ENCODE measurements around the gene CDH13.

CDH13 gene

DNA sequence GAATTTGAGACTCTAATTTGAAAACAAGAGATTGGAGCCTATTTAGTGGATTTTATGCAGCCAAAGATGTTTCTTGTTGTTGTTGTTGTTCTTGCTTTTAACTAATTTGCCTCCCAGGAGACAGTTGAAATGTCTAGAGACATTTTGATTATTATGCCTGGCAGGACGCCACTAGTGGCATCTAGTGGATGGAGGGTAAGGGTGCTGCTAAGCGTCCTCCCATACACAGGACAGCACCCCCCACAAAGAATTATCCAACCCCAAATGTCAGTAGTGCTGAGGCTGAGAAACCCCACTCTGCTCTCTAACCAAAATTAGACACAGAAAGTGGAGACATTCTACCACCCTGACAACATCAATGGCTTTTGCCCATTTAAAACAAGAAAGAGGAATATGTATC is 1165.6 kb downstream of the CDH13 start:
- DNase-seq, result no peak

DNA sequence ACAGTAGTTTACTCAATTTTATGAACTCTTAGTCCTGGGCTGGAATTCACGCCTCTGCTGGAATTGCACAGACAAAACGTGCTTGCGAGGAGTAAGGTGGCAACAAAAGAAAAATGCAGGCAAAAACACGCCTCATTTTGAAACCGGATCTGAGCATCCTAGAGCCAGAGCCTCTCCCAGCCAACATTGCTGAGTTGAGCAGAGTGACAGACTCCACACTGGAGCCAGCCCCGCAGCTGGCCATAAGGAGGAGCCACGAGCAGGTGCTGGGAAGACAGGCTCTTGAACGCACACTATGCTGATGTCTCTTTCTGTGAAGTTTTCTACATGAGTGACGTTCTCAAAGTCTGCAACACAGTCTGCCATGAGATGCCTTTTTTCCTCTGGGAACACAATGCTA is 1166.4 kb downstream of the CDH13 start:
- no peak for DNase-seq

- DNase-seq, result no peak
These were observed 1168.2 kb downstream of the CDH13 start for GRCh38 chr16:83794860-83795554.

- no peak for DNase-seq
These were observed 1170.2 kb downstream of the CDH13 start for GRCh38 chr16:83797013-83797412.

GRCh38 chr16:83799336-83799735 is 1172.6 kb downstream of the CDH13 start:
- DNase-seq, result no peak

- DNase-seq, result no peak
These were observed 1175.4 kb downstream of the CDH13 start for GRCh38 chr16:83802135-83802534.

- peak; percentile 25 to 37 for DNase-seq
These were observed 1175.9 kb downstream of the CDH13 start for GRCh38 chr16:83802554-83803205.

- DNase-seq, result no peak
These were observed 1177.0 kb downstream of the CDH13 start for GRCh38 chr16:83803811-83804210.

GRCh38 chr16:83804366-83804765 is 1177.6 kb downstream of the CDH13 start:
- no peak for DNase-seq

- peak; percentile 70 to 87 for DNase-seq
These were observed 1179.3 kb downstream of the CDH13 start for GRCh38 chr16:83806036-83806435.

DNA sequence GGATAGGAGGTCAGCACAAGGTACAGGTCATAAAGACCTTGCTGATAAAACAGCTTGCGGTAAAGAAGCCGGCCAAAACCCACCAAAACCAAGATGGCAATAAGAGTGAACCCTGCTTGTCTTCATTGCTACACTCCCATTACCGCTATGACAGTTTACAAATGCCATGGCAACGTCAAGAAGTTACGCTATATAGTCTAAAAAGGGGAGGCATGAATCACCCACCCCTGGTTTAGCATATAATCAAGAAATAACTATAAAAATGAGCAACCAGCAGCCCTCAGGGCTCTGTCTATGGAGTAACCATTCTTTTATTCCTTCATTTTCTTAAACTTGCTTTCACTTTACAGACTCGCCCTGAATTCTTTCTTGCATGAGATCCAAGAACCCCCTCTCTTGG is 1180.0 kb downstream of the CDH13 start:
- DNase-seq, result no peak

- DNase-seq, result no peak
These were observed 1180.5 kb downstream of the CDH13 start for GRCh38 chr16:83807327-83807709.

DNA sequence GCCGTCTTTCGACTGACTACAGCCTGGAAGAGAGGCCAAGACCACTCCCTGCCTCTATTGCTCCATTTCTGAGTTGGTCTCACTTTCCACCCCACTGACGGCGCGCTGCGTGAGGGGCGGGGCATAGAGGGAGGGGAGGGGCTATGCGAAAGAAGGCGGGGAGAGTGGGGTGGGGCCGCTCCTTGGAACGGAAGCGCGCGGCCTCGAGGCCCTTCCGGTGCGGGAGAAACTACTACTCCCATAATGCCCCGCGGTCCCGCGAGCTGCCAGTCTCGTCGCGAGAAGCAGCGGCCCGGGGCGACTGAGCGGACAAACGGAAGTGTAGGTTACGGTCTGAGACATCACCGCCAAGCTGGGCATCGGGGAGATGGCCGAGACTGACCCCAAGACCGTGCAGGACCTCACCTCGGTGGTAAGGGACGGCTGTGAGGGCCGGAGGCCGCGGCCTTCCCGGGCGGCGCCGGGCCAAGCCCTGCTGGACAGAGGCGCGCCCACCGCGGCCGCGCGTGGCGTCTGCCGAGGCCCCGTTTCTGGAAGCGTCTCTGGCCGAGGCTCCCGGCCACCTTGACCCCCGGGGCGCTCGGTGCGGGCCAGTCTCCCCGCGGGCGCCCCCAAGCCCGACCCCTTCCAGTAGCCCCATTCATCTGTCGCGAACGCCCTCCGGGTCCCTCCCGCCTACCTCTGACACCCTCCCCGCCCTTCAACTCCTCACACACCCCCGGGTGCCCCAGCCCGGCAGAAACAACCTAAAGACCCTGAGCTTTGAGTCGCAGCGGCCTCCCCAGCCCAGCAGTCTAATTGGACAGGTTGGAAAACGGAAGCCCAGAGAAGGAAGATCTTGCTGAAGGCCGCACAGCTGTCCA is 1181.2 kb downstream of the CDH13 start, which contains the start of gene HSBP1:
Gene HSBP1 (plus strand): TSS at position 269 of the 863 bp plus-strand sequence. CDS start 99 bp downstream, at position 368.
- peak; percentile 96 for DNase-seq

DNA sequence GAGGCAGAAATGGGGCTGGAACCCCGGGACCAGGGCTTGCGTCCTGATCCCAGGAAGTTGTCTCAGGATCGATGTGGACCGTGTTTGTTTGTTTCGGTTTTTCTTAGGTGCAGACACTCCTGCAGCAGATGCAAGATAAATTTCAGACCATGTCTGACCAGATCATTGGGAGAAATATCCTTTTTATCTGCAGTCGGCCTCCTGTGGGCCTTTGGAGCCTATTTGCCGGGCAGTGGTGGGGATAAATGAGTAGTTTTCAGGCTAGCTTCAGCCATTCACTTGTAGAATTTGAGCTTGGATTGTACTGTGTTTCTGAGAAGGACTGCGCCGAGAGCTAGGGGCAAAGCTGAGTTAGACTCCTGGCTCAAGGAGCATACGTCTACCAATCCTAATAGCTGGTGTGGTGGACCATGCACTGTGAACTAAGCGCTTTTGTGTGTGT is 1181.8 kb downstream of the CDH13 start:
- DNase-seq, result no peak

DNA sequence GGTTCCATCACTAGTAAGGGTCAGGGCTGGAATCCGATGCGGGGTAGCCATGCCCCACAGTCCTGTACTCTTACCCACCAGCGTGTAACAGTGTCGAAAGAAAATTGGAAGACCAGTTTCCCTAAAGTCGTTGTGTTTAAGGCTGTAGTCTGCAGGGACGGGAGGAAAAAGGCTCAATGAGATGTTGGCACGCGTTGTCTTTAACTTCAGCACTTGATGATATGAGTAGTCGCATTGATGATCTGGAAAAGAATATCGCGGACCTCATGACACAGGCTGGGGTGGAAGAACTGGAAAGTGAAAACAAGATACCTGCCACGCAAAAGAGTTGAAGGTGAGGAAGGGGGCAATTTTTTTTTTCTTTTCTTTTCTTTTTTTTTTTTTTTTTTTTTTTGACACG is 1182.3 kb downstream of the CDH13 start:
- DNase-seq, result no peak

DNA sequence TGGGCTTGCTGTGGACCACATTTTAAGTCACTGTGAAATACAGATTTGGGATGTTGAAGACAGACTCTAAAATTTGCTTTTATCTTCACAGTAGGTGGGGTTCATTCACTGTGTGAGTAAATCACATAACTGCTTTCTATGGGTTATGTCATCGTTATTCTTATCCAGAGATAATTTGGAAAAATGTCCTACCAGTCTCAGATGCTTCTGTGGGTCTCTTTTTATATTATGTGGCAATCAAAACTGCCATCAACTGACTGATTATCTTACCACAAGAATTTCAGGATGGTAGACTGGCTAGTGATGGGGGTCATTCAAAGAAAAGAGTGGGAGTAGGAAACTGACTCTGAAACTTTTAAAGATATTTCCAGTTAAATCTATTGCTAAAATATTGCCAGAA is 1184.1 kb downstream of the CDH13 start:
- no peak for DNase-seq

DNA sequence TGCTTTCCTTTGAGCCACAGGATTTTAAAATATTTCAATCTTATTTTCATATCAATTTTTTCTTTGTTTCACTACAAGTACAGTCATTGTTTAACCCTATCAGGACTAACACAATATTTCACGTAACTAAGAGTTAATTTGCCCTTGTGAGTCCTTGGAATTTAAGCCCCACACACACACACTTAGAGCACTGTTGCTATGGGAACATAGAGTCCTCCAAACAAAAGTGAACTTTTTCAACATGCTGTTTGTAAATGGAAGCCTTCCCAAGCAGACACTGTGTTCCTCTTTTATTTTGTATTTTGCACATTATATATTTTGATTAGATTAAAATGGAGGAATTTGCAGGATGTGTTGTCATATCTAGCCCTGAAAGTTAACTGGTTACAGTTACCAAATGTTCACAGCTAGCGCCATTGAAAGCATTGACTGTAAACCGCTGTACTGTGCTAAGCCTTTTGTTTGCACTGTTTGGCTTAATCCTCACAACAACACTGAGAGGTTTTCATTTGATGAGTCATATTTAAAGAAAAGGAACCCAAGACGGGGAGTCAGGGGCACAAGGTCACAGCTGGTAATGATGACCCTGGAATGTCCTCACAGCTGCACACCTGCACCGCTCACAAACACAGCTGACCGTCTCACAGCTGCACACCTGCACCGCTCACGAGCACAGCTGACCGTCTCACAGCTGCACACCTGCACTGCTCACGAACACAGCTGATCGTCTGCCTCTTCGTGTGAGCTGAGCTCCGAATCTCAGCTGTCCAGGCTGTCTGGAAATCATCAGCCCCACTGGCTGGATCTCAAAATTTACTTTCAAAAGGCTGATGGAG is 1187.3 kb downstream of the CDH13 start:
- peak in 1 of 2 donors; percentile 40 for DNase-seq

DNA sequence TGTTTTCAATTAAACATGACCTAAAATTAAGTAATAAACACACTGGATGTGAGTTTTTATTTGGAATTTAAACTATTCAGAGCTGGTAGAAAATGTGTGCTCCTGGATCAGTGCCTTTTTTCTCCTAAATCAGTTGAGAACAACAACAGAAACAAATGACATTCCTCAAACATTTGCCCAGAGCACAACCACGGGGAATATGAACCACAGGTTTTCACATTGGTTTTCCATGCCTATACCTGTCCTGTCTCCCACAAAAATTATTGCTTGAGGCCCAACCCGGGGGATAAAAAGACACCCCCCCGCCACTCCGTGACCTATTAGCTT is 1187.9 kb downstream of the CDH13 start:
- DNase-seq, result no peak

DNA sequence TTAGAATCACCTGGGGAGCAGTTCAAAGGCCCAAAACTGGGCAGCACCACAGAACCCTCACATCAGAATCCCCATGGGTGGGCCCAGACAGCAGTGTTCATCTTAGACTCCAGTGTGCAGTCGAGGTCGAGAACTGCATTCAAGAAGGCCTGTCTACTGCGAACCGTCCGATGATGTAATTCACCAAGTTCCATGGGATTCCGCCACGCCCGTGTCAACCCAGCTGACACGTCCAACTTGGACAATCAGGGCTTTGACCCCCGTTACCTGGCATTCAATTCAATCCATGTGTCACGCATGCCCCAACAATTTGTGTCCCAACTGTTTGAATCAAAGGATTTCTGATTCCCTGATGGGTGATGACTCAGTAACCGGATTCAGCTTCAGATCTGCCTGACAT is 1190.3 kb downstream of the CDH13 start:
- no peak for DNase-seq

- DNase-seq, result no peak
These were observed 1191.5 kb downstream of the CDH13 start for GRCh38 chr16:83818276-83818675.

DNA sequence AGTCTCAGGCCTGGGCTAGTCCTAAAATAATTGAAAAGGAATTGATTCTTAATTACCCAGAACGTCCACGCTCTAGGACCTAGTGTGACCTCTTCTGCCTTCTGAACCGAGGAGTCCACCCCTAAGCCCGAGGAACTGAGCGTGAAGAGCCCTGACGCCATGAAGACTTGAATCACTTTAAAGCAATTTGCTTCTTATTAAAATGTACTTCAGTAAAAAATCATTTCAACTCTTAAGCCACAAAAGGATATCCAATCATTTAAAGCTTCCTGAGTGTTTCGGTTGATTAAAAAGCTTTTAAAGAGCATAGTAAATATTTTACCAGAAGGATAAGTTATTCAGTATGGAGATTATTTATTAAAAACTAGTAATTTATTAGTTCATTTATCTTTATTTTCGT is 1192.6 kb downstream of the CDH13 start:
- DNase-seq, result no peak

DNA sequence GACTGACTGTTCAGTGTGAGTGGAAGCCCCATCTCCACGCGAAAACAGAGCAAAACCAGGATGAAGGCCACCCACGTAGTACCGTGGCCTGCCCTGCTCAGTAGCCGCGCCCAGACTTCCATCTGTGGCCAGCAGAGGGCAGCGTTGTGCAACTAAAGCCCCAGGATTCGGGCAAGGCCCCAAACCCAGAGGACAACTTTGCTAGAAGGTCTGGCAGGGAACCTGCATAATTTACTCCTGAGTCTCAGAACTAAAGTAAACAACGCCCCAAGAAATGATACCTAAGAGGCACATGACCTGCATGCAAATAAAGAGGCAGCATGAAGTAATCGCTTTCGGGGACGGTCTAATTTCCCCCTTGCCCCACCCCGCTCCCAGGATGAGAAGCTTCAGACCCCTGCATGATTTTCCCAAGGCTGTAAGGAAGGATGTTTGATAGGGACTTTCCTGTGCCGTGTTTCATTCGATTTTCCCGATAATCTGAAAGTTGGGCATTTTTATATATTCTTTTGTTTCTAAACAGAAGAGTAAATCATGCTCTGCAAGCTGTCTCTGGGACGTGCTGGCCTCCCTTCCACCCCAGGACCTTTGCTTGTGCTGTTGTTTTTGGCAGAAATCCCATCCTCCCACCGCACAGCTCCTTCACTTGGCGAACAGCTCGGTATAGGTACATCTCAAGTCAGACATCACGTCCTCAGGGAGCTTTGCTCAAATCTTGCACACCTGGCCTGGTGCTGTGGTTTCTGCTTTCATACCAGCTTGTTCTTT is 1199.6 kb downstream of the CDH13 start:
- peak; percentile 81 to 82 for DNase-seq

Data from inflammatory macrophage (primary cell).